NCI-H1105 (cell line): ENCODE measurements around the gene C10orf71.

ENCODE experiments used
- DNase-seq: peaks from one replicate; lab custom pipeline; 2025; lab: John Stamatoyannopoulos, UW

The C10orf71 gene, protein sequence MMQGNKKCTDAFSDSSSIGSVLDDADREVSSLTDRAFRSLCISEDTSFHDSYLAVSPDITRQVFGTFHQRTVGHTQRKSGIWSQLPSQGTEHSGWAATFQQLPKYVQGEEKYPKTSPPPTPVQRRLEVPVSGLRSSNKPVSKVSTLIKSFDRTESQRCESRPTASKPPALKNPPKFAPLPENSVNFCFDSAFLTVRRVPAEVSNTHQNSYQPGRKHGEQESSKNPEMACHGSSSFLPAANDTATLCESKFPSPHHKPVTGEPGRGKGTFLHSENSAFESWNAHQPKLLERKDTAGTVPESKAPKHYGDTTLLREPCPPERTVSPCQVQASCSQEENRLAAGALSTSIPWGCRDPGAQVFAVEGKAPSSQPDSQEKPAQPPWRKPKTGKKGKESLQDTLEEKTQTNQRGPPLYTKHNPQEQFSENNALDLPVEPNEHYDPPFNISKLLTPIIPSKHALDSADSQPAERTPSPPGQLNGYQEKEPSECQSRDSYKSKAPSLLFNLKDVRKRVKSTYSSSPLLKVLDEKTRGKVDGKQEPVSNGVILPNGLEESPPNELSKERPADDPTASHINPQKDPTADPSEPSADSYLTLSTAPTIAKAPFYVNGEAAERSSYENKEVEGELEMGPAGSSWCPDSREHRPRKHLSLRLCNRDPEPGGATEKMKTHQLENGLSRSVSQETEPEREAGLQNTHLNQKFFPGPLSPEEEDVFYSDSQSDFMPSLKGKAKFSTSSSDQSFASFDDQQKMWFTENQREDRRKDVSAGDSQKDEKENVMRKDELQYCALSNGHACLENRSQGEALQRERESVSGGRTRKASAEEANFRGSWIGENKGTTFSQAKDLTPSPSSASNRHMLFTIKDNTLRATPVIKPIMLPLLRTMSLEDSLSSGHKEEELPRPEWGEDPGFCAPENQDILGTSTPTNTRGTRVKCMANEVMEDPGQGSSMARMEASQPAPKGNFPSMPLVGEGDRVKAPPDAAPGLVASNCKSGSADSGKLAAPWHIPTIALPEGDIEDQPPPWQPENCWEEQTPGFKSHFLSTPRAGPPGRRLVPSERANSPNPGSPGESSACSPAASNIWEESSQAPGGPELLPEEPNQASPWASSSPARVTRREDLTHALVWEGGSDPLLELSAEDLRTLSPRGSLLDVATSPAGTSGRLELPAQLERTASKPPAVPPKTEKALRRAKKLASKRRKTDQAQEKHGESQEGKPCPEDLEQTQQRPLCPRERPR (N-terminal part only)

DNA sequence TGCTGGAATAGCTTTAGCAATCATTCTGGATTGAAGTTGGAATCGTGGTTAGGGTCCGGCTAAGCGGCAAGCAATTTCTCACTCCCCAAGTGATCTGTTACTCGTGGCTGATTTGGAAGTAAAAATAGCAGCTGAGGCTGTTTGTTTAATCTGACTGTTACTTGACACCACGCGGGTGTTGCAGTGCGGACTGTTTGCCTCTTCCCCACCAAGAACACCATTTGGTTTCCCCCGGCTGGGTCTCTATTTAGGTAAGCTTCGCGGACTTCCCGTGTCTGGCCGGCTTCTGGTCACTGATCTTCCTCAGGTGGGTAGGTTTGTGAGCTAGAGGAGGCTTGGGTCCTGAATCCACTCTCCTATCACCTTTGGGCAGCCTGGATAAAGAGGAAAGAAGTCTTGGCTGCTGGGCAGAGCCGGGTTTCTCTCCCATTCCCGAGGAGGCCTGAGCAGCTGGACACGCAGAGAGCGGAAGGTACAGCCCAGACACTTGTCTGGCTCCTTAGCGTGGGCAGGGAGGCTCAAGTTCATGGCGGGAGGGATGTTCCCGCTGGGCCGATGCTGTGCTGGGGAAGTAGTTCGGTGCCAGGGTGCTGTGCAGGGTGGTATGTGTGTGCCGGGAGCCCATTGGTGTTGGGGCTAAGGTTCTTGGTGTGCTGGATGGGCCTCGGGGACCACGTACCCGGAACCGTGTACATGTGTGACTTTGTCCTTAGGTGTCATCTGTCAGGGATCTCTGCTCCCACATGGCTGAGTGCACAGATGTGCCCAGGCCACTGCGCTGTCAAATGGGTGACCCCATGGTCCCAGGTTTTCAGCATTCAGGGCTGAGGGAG lies at the start of gene C10orf71:
Gene C10orf71 (plus strand): TSS at position 188 of the 833 bp plus-strand sequence. CDS start 23,376 bp downstream, outside the sequence.
- DNase-seq = no peak

DNA sequence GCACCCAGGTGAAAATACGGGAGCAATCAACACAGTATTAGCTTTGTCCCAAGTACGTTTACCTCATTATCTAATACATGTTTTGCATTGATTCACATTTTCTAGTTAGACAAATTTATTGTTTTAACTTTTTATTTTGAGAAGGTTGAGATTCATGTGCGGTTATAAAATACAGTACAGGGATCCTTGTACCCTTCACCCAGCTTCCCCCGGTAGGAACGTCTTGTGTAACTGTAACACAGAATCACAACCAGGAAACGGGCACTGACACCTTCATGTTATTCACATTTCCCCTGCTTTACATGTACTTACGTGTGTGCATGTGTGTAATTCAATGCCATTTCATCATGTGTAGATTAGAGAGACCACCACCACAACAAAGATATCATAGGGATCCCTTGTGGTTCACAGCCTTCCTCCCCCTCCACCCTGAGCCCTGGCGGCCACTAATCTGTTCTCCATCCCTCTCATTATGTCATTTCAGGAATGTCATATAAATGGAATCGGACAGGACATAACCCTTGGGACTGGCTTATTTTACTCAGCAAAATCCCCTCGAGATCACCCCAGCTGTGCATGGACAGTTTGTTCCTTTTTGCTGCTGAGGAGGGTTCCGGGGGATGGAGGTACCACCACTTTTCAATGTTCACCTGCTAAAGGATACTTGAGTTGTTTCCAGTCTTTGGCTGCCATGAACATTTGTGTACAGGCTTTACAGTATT lies 46.5 kb upstream of the C10orf71 start:
- no peak for DNase-seq

DNA sequence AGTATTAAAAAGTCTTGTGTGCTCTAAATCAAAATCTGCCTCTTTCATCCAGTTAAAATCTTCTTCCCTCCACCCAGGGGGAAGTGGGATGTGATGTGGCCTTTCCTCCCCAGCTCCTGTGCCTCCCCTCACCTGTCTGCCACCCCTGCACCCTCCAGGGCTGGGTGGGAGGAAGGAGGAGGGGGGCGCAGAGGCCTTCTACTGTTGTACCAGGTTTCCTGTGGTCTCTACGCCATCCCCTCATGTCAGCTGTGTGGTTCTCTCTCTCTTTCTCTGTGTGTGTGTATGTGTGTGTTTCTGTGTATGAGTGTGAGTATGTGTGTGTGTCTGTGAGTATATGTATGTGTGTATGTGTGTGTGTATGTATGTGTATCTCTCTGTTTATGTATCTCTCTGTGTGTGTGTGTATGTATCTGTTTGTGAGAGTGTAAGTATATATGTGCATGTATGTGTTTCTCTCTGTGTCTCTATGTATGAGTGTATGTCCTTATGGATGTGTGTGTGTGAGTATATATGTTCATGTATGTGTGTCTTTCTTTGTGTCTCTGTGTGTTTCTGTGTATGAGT lies 45.5 kb upstream of the C10orf71 start:
- DNase-seq = no peak

DNA sequence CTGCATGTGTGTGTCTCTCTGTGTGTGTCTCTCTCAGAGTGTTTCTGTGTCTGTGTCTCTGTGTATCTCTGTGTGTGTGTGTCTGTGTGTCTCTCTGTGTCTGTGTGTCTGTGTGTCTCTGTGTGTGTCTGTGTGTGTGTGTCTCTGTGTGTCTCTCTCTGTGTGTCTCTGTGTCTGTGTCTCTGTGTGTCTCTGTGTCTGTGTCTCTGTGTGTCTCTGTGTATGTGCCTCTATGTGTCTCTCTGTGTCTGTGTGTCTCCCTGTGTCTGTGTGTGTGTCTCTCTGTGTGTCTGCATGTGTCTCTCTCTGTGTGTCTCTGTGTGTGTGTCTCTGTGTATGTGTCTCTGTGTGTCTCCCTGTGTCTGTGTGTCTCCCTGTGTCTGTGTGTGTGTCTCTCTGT lies 44.8 kb upstream of the C10orf71 start:
- DNase-seq = no peak

DNA sequence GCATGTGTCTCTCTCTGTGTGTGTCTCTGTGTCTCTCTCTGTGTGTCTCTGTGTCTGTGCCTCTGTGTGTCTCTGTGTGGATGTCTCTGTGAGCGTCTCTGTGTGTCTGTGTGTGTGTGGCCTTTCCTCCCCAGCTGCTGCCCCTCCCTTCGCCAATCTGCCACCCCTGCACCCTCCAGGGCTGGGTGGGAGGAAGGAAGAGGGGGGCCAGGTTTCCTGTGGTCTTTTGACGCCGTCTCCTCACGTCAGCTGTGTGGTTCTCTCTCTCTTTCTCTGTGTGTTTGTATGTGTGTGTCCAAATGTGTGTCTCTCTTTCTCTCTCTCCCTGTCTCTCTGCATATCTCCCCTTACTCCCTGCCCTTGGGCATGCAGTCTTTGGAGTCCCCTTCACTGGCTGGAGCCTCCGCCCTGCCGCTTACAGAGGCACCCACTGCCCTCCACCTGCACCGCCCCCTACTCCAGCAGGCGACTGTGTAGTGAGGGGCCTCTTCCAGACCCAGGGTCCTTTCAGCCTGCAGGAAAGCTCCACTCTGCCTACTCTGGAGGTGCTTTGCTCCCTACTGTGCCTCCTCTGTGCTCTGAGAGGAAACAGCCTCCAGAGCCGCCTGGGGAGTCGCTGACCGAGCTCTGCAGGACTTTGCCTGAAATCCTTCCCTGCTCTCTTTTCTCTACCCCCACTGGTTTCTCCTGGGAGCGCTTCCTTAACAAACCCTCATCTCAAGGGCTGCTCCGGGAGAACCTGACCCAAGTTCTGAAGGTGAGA lies 44.2 kb upstream of the C10orf71 start:
- no peak for DNase-seq

DNA sequence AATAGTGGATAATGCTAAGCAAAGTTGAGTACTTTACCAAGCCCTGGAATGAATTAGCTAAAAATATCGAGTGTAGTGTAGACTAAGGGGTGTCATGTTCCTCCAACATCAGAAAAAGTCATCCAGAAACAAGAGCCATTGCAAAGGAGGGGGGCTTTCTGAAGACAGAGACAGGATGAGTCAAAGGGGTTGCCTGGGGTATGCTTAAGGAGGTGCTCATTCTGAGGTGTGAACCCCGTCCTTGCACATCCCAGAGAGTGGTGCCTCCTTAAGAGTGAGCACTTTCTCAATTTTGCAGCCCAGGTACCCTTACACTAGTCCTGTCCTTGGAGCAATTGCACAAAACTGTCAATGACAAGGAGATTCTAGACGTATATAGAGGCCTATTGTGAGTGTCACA lies 43.1 kb upstream of the C10orf71 start:
- DNase-seq = no peak

DNA sequence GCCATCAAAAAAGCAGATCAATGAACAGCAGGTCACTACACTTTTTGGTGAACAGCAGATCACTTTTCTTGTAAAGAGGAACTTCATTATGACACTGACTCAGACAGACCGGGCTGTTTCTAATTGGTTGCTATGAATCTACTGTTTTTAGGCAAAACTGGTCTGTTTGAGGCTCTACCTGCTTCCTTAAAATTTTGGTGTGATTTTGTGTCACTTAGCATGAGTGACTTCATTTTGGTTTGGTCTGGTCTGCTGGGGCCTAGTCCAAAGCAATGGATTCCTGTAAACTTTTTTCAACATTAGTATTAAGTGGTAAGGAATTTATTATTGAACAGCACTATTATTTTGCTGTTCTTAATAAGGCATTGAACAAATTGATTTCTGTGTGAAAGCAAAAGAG lies 41.8 kb upstream of the C10orf71 start:
- DNase-seq = no peak

DNA sequence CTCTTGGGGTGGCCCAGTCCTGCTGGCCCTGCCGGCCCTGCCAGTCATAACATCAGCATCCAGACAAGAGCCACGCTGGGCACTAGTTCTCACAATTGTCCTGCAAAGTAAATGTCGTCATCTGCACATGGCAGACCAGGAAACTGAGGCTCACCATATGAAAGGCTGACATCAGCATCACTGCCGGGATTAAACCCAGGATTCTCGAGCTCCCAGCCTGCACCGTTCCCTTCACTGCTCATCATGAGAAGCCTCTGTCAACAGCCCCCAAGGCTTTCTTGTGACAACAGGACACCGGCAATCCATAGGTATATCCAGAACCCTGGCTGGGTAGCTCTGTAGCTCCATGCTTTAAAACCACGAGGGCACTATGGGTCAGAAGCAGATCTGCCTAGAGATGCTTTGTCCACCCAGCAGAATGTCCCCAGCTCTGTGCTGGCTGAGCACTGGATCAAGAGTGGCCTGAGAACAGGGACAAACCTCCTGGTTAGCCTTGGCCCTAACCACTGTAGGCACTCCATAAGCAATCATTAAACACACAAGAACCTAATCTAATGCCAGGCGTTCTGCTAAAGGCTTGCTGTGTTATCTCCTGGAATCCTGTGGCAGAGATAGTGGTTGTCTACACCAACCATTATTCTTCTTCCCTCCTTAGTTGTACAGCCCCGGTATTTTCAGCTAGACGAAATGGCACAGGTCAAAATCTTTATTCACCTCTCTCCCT lies 41.2 kb upstream of the C10orf71 start:
- DNase-seq = no peak

DNA sequence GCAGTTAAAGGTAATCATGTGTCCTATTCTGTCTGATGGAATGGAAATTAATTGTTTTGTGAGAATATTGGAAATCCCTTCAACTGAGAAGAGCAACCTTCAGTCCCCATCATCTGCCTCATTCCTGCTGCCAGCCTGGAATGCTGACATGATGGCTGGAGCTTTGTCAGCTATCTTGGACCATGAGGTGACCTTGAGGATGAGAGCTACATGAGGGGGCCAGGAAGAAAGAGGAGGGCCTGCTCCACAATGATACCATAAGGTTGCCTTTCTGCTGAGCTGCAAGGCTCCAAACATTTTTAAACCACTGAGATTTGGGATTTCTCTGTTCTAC lies 40.7 kb upstream of the C10orf71 start:
- DNase-seq = no peak

DNA sequence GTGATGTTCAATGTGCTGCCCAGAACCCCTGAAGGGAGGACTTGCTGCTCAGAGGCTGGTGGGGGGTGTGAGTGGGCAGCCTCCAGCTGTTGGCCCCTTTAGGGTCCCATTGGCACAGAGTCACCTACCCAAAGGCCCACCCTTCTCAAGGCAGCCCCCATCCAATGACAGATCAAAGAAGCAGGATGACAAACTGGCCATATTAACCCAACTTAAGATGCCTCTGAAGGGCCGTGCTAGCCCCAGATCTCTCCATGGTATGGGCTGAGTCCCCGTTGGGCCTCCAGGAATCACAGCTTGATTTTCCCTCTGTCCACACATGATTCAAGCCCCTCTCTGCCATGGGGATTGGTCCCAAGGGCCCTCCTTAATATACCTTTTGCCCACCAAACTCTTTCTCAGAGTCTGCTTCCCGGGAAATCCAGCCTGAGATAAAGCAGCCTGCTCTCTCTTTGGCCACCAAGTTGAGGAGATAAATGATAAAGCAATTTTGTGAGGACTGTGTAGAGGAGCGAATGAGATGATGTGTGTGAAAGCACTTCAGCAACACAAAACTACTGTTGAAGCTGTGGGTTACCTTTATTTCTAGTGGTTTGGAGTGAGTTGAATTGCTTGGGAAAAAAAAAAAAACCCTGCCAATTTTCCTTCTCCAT lies 38.2 kb upstream of the C10orf71 start:
- DNase-seq = no peak

DNA sequence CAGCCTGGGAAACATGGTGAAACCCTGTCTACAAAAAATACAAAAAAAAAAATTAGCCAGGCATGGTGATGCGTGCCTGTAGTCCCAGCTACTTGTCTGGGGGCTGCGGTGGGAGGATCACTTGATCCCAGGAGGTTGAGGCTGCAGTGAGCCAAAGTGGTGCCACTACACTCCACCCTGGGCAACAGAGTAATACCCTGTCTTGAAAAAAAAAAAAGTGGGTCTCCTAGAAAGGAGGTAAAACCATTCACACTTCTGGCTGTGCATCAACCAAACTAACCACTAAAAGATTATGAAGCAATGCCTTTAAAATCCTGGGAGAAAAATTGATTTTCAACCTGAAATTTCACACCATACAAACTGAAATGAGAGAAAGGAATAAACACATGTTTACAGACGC lies 35.4 kb upstream of the C10orf71 start:
- DNase-seq = no peak

DNA sequence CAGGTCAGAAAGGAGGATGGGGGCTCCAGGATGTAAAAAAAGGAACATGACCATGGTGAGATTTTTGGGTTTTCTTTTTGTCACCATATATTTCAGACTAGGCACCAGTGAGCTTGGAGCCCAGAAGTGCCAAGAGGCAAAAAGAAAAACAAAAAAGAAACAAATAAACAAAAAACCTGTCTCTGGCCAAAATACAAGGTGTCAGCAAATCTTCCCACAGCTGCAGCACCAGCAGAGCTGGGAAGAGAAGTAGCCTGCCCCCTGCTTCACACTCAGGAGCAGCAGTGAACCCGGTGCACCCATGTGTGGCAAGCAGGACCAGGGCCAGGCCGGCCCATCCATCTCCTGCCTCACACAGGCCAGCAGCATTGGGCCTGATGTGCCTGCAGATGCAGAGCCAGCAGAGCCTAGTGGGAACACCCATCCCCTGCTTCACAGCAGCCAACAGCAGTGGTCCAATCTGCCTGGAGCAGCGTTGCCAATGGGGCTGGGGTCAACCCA lies 34.7 kb upstream of the C10orf71 start:
- DNase-seq = no peak

DNA sequence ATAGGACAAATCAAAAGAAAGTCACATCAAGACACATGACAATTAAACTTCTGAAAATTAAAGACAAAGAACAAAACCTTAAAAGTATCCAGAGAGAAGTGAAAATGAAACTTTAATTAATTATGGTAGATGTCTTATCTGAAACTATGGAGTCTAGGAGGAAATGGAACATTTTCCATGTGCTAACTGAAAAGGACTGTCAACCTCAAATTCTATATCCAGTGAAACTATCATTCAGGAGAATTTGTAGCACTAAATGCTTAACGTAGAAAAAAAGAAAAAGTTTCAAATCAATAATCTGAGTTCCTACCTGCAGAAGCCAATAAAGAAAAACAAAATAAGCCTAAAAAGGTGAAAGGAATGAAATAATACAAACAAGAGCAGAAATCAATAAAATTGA lies 33.1 kb upstream of the C10orf71 start:
- no peak for DNase-seq

DNA sequence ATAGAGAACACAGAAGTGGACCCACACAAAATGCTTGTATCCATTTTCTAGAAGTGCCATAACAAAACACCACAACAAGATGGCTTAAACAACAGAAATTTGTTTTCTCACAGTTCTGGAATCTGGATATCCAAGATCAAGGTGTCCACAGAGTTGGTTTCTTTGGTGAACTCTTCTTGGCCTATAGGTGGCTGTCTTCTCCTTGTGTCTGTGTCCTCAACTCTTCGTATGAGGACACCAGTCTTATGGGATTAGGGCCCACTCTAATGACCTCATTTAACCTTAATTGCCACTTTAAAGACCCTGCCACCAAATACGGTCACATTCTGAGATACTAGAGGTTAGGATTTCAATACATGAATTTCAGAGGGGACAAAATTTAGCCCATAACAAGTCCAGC lies 30.8 kb upstream of the C10orf71 start:
- DNase-seq = no peak

DNA sequence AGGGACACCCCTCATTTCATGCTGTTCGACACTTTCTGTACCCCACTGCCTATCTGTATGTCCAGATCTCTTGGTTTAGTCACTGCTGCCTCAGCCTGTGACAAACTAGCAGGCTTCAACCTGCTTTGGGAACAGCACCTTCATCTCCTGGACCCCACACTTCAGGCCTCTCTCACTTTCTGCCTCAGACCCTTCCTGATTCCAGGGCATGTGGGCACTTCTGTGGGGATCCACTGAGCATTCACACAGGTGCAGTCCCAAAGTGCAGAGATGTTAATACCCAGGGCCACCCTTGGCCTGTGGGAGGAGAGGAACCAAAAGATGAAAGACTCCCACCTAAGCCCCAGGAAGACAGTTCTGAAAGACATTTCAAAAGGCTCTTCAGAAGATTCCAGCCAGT lies 29.4 kb upstream of the C10orf71 start:
- DNase-seq = no peak

DNA sequence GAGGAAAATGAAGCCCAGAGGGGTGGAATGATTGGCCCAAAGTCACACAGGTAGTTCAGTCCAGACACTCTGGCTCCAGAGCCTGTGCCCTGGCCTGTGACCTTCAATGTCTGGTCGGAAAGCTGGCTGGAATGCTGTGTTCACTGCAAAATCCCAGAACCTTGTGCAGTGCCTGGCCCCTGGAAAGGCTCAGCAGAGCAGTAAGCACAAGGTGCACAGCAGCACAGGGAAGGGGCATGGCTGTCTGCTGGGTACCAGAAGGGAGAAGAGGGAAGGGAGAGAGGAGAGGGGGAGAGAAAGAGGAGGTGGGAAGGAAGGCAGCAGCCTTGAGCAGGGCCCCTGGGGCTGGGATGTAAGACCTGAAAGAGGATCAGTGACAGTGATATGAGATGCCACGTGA lies 28.4 kb upstream of the C10orf71 start:
- DNase-seq = no peak

DNA sequence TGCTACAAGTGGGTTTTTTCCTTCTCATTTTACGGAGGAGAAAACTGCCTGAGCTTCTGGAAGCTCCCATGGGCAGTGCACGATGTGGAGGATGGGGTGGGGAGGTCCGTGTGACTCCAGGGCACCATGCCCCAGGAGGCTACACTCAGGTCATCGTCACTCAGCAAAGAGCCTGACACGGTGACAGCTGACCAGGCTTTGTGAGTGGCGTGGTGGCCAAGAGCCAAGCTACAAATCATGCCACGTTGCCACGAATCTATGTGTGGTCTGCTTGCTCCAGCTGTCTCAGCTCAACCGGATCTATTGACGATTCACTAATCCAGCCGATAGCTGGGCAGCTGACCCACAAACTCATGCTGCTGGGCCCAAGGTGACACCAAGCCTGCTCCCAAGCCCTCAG lies 27.6 kb upstream of the C10orf71 start:
- no peak for DNase-seq

DNA sequence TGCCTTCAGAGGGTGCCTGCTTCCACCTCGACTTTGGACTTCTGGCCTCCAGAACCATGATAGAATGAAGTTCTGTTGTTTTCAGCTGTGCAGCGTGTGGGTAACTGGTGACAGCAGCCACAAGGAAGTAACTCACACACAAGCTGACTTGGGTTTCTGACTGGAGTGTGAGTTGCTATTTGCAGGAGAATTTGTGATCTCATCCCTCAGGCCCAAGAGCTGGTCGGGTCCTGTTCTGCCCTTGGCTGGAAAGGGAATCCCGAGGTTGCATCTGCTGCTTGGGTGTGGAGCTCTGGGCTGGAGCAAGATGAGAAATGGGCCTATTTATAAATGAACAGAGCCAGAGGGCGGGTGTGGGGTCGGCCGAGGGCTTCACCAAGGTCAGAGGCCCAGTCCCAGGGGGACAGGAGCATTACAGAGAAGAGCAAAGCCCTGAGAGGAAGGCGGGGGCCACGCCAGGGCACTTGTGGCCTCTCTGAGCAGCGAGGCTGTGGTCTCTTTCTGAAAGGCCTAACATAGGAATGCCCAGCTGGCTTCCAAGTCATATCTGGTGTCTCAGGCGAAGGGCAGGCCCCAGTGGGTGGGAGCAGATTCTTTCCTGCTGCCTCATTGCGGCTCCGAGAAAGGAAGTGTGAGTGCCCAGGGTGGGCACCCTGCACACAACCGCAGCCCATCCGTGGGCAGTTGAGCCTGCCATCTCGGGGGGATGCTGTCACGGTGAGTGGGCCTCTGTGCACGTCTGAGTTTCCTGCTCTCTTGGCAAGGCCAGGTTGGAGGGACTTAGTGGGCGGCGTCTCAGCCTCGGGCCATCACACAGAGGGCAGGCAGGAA lies 26.5 kb upstream of the C10orf71 start:
- no peak for DNase-seq
